DND-41 (cell line): ENCODE results near the gene ARL14EP.

ENCODE experiments used
- CTCF ChIP-seq: IDR thresholded peaks from 2 replicates; pipeline ENCODE4 v1.5.1; 2012; ENCODE audit warnings: borderline replicate concordance, low read length, moderate library complexity, mild to moderate bottlenecking; ENCODE audit not compliant: poor library complexity, severe bottlenecking; ENCODE audit errors: extremely low read depth
- EZH2 ChIP-seq: IDR thresholded peaks from 3 replicates; pipeline ENCODE4 v1.6.1; 2012; ENCODE audit warnings: borderline replicate concordance, low read depth, mild to moderate bottlenecking, moderate library complexity, low read length, inconsistent platforms; ENCODE audit not compliant: severe bottlenecking

GRCh38 chr11:30282289-30282631 is 40.6 kb upstream of the ARL14EP start:
- no peak for TF ChIP-seq CTCF
- no peak for TF ChIP-seq EZH2
